ENCODE measurements around the gene LRR1. TPM values are rescaled to one million over a fixed set of nuclear protein-coding genes. Genes with fewer than 3 reads are reported as not detected.

Gene LRR1, protein sequence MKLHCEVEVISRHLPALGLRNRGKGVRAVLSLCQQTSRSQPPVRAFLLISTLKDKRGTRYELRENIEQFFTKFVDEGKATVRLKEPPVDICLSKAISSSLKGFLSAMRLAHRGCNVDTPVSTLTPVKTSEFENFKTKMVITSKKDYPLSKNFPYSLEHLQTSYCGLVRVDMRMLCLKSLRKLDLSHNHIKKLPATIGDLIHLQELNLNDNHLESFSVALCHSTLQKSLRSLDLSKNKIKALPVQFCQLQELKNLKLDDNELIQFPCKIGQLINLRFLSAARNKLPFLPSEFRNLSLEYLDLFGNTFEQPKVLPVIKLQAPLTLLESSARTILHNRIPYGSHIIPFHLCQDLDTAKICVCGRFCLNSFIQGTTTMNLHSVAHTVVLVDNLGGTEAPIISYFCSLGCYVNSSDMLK
- total RNA-seq (2022): 32.0 and 34.8 TPM in 2 replicates
- percentile 79 among the genes with signal in this experiment for Bru-seq, nascent RNA
- BruChase-seq, experiment 1, labeled RNA remaining after a 2-hour chase: percentile 86 among the genes with signal in this experiment
- BruChase-seq, experiment 2, labeled RNA remaining after a 6-hour chase: percentile 79 among the genes with signal in this experiment
- long read RNA-seq, transcript LRR1-202 (3 exons, 957 nt): major isoform, 19 of 49 reads
- long read RNA-seq, transcript LRR1-201 (4 exons, 1,745 nt): major isoform, 19 of 49 reads
- long read RNA-seq, partial matches to known transcripts: 1 of 49 reads
- long read RNA-seq, other reads (novel, unspliced or antisense): 10 of 49 reads

GRCh38 chr14:49598485-49599300 lies at the start of gene LRR1:
LRR1 (plus strand) TSS chr14:49598940; CDS start chr14:49599021, 81 bp downstream.
- ChIA-PET POLR2A (interaction anchor here (1.3 to 1.8 kb wide), 3 partner anchors 12 to 35 kb away, joined by 7 to 12 read pairs (median 9); partner anchors contain the start of genes MGAT2, RPL36AL and RPS29), CTCF (interaction anchor here (1.0 to 1.1 kb wide), 2 partner anchors 12 to 22 kb away, joined by 3 to 5 read pairs; partner anchors contain the start of genes MGAT2 and RPL36AL)
- Histone ChIP-seq H3K36me3 (ENCODE audit: control insufficient read depth, insufficient read depth, low read length) (no peaks in the 10 kb centered on the region), H3K9me3 (no peaks in the 10 kb centered on the region), H3K4me1 (peaks cover 24% of the 10 kb centered on the region), H3K4me3 (ENCODE audit: low read depth, low read length) (peak within 1 kb of the TSS; percentile 78), H3K27me3 (replicated peaks; ENCODE audit: control insufficient read depth, insufficient read depth, low read length) (no peaks in the 10 kb centered on the region)
- peaks cover 25% of the 10 kb centered on the region for H3K4me1 Mint-ChIP-seq (ENCODE audit: low read depth, unreplicated experiment)
- H3K9me3 Mint-ChIP-seq (ENCODE audit: unreplicated experiment): no peaks in the 10 kb centered on the region
- no peaks in the 10 kb centered on the region for H3K27me3 Mint-ChIP-seq (ENCODE audit: insufficient read depth, unreplicated experiment)
- TF ChIP-seq, protein P1, sequence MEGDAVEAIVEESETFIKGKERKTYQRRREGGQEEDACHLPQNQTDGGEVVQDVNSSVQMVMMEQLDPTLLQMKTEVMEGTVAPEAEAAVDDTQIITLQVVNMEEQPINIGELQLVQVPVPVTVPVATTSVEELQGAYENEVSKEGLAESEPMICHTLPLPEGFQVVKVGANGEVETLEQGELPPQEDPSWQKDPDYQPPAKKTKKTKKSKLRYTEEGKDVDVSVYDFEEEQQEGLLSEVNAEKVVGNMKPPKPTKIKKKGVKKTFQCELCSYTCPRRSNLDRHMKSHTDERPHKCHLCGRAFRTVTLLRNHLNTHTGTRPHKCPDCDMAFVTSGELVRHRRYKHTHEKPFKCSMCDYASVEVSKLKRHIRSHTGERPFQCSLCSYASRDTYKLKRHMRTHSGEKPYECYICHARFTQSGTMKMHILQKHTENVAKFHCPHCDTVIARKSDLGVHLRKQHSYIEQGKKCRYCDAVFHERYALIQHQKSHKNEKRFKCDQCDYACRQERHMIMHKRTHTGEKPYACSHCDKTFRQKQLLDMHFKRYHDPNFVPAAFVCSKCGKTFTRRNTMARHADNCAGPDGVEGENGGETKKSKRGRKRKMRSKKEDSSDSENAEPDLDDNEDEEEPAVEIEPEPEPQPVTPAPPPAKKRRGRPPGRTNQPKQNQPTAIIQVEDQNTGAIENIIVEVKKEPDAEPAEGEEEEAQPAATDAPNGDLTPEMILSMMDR (IDR thresholded peaks at IDR 0.05; ENCODE audit: insufficient read depth in 1 of 2, low read depth in 1 of 2, low read length in 1 of 2, severe bottlenecking in 1 of 2, unreplicated experiment in 1 of 2): no peak
- DNase-seq: peak; percentile 91 to 94
- peaks cover 30% of the 10 kb centered on the region for H3K36me3 Mint-ChIP-seq (ENCODE audit: insufficient read depth, unreplicated experiment)
- BruUV-seq (replicated peaks): no TSS peak
- peak within 1 kb of the TSS; percentile 97 for H3K4me3 Mint-ChIP-seq (ENCODE audit: unreplicated experiment)
- peak within 1 kb of the TSS; percentile 97 for H3K27ac Mint-ChIP-seq (ENCODE audit: unreplicated experiment)
- intact Hi-C loops (cut with micrococcal nuclease; ENCODE audit: unreplicated experiment): loop anchor here (1.0 kb wide), 2 partner anchors 12 to 22 kb away; partner anchors contain the start of genes MGAT2, RPL36AL and RPS29

- TF ChIP-seq, protein P1 (IDR thresholded peaks at IDR 0.05; ENCODE audit: insufficient read depth in 1 of 2, low read depth in 1 of 2, low read length in 1 of 2, severe bottlenecking in 1 of 2, unreplicated experiment in 1 of 2): no peak
- Histone ChIP-seq H3K4me1 (peaks cover 9% of the 10 kb centered on the region), H3K36me3 (ENCODE audit: control insufficient read depth, insufficient read depth, low read length) (no peaks in the 10 kb centered on the region), H3K9me3 (no peaks in the 10 kb centered on the region), H3K4me3 (ENCODE audit: low read depth, low read length) (no peak overlapping the region), H3K27me3 (replicated peaks; ENCODE audit: control insufficient read depth, insufficient read depth, low read length) (no peaks in the 10 kb centered on the region)
- H3K4me1 Mint-ChIP-seq (ENCODE audit: low read depth, unreplicated experiment): peaks cover 7% of the 10 kb centered on the region
- H3K9me3 Mint-ChIP-seq (ENCODE audit: unreplicated experiment): peaks cover 10% of the 10 kb centered on the region
- no peak overlapping the region for H3K27ac Mint-ChIP-seq (ENCODE audit: unreplicated experiment)
- ChIA-PET POLR2A (interaction anchor here (1.9 kb wide), 1 partner anchor 37 kb away, joined by 5 read pairs; the partner anchor contains the start of gene RPS29), CTCF (interaction anchor here (2.6 to 3.6 kb wide), 2 partner anchors 53 to 88 kb away, joined by 29 to 68 read pairs; no protein-coding TSS in a partner anchor)
- H3K36me3 Mint-ChIP-seq (ENCODE audit: insufficient read depth, unreplicated experiment): no peaks in the 10 kb centered on the region
- BruUV-seq (replicated peaks): no TSS peak
- DNase-seq: no peak
- intact Hi-C loops (cut with micrococcal nuclease; ENCODE audit: unreplicated experiment): no loop called here
- no peaks in the 10 kb centered on the region for H3K27me3 Mint-ChIP-seq (ENCODE audit: insufficient read depth, unreplicated experiment)
- H3K4me3 Mint-ChIP-seq (ENCODE audit: unreplicated experiment): no peak overlapping the region
These were observed 49.3 kb upstream of the LRR1 start for GRCh38 chr14:49549446-49549845.
